Fibroblast of skin of scalp (primary cell): Measurements from ENCODE around the gene APH1B.

Source experiments
- DNase-seq: peaks from one replicate; pipeline ENCODE4 v3.0.0-alpha.2; 2013

APH1B gene

DNA sequence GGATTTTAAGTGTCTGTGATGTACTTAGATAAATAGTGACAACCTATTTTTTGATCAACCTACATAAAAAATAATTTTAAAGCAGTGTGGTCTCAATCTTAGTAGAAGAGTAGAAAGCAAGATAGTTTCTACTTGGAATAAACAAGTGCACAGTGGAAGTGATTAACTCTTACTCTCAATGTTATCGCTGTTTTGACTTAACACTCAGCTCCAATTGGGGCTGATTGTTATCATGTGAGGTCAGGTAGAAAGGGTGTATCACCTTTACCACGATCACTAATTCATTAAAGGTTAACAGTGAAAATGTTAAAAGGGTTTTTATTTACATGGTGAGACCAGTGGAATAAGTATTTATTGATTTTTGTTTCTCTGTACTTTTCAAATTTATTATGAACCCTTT lies 22.4 kb upstream of the APH1B start:
- no peak for DNase-seq

DNA sequence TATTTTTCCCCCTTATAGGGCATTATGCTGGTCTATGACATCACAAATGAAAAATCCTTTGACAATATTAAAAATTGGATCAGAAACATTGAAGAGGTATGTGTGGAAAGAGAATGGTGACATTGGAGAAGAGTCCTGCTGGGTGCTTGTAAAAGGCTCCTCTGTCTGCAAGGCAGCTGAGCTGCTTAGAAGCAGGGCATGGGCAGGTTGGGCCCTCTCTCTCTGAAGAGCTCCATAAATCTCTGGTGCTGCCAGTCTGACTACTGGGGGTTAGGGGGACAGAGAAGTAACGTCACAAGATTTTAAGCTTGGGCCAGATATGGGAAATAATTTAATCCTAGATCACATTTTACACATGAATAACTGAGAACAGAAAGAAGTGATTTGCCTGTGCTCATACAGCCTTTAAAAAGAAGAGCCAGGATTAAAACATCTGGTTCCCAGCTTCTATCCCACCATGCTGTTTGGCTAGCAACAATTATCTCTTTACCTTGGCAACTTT lies 21.9 kb upstream of the APH1B start:
- no peak for DNase-seq

DNA sequence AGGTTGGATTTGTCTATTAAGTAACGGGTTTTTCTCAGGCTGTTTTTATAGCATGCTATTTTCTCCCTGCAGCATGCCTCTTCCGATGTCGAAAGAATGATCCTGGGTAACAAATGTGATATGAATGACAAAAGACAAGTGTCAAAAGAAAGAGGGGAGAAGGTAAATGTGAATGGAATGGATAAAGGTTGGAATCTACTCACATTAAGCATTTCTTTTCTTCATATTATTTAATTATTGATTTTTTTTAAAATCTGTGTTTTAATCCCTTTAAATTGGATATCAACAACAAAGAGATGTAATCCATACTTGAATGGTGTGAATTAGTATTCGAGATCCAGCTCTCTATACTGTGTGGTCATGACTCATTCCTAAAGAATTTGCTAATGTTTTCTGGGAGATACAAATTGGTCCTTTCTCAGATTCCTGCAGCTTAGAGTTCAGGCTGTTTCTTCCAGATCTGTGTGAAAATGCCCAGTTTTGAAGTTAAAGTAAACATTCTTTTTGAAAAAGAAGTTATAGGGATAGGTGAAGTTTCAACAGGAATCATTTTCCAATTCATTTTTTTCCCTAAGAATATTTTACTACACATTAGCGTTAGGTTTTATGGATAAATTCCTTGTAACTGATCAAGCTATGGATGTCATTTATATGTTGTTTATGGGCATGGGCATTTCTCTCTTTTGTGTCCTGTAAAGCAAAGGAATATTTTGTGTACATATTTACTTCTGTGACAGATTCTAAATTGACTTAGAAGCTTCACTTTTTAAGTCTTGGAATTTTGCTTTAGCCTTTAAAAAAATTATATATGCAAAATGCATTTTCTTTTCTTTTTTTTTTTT lies 20.8 kb upstream of the APH1B start:
- peak; percentile 88 for DNase-seq

DNA sequence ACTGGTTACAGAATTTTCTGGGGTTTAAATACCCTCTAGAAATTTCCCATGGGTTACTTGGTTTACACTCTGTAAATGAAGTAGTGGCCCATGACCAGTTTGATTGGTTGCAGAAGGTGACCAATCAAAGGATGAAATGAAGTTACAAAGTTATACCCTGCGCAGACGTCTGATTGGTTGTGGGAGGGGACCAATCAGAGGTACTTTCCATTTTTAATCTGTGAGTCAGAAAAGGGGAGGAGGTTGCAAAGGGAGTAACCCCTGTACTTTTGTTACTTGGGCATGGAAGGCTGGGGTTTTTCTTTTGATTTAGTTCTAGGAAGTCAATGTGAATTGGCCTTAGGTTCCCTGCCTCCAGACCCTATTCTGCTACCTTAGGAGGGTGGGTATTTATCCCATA lies 18.7 kb upstream of the APH1B start:
- no peak for DNase-seq

DNA sequence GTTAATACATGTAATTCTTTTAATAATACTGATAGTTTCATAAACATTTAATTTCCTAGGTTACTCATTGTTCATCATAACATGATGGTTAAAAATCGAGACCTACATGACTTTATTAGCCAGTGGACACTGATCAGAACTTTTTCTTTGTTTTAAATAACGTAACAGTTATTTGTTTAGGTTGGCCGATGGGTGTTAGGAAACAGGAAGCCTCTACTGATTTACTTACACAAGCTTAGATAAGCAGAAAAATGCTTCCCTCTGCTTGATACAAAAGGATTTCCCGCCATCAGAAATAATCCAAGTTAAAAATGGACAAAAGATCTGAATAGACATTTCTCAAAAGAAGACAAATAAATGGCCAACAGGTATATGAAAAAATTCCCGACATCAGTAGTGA lies 16.6 kb upstream of the APH1B start:
- no peak for DNase-seq

DNA sequence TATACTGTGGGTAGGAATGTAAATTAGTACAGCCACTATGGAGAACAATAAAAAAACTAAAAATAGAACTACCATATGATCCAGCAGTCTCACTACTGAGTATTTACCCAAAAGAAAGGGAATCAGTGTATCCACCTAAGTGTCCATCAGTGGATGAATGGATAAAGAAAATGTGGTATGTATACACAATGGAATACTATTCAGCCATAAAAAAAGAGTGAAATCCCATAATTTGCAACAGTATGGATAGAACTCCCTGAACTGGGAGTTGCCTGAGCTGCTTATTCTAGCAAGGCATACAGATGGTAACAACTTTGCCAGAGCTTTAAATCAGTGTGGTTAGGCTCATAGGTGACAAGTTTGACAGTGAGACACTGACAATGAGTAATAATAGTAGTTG lies 16.1 kb upstream of the APH1B start:
- DNase-seq = no peak

DNA sequence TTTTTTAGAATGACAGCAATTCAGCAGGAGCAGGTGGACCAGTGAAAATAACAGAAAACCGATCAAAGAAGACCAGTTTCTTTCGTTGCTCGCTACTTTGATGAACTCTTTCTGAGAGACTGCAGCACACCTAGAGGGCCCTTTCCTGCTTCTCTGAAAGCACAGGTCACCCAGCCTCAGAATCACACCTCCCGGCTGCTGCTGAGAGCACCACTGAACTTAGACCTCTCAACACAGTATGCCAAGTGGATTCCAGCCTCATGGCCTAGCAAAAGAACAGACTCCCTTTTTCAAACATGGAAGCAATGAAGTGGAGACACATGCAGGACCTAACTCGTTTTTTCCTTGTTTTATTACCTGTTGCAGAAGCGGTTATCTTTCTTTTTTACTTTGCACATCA lies 13.9 kb upstream of the APH1B start:
- no peak for DNase-seq

DNA sequence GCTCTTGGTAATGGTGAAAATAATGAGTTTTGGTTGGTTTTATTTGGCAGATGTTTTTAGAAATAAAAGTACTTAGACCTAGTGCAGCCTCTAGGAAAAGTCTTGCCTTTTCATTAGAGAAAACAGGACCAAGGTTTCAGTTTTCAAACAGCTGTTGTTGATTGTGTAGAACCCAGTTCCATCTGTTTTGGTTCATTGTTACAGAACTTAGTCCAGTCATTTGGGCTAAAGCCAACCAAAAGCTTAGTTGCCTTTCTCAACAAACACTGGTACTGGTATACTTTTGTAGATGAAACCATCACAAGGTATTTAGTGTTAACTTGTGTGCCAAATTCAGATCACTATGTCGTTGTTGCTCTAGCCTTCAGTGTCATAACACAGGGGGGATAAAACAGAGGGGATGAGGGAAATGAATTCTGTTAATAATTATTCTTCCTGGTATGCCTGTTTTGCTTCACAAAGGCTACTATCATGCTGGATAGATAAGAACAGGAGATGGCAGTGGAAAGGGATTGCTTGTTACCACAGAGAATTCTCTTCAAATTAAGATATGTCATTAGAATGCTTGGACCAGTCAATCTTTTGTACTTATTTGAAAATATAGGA lies 12.6 kb upstream of the APH1B start:
- DNase-seq = no peak

DNA sequence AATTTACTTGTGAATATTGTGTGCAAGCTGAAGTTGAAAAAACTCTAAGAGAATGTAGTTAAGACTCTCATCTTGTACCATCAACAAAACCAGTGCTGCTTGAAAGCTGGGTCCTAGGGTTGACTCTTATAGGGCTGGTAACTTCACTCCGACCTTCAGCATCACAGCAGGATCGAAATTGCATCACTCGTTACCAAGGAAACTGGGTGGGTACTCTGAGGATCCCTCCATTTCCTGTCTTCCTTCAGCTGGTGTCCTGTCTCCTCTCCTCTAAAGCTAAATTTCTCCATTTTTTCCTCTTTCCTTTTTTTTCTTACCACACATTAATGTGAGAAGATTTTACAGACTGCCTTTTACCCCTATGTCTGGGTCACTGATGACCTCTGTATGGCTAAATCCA lies 3.0 kb upstream of the APH1B start:
- peak; percentile 45 for DNase-seq

DNA sequence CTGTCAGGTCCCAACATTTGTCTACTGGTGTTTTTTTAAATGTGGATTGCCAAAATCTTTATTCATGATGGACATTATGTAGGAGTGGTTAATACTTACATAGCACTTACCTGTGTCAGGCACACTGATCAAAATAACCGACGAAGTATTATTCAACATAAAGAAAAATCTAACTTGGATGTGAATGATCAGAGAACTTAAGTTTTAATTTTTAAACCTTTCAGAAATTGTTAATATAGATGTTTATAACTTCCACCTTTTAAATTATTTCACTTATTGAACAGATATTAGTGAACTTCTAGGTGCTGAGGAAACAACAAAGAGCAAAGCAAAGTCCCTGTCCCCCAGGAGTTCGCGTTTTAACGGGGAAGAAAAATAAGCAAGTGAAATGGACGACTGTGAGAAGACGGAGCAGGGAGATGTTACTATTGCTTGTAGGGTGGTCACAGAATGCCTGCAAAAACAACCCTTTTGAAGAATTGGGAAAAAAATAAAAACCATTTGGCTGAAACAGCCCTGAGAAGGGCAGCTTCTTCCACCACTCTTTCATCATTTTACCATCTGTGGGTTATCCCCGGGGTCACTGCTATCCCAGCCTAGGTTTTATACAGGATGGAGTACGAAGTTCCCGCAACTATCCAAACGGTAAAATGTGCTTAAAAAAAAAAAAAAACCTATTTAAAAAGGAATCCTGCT lies 915 bp upstream of the APH1B start:
- DNase-seq = no peak

DNA sequence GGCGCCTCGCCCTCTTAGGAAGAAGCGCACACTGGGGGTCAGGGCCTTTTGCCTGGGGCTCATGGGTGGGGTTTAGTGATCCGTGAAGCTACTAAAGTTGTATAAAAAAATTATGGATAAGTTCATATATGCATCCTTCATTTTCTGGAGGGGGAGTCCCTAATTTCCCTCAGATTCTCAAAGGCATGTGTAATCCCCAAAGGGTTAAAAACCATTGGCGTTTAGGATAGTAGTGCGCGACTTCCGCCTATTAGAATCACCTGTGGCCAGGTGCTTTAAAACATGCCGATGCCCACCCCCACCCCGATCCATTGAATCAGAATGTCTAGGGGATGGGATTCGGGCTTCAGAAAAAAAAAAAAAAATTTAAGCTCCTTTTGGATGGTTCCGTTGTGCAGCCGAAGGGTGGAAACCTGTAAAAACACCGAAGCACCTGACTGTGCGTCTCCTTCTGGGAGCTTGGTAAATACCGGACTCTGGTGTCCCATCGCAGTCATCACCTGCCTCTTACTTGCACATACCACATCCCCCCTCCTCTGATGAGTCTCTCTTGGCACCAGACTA lies 570 bp downstream of the APH1B start:
- DNase-seq = no peak

DNA sequence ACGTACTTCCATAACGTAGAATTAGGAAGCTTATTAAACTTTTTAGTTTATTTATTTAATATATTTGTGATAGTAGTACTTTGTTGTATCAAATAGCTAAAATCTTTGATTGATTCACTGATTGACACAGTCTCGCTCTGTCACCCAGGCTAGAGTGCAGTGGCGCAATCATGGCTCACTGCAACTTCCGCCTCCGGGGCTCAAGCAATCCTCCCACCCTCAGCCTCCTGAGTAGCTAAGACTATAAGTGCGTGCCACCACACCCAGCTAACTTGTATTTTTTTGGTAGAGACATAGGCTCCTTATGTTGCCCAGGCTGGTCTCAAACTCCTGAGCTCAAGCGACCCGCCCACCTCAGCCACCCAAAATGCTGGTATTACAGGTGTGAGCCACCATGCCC lies 5.7 kb downstream of the APH1B start:
- DNase-seq = no peak

DNA sequence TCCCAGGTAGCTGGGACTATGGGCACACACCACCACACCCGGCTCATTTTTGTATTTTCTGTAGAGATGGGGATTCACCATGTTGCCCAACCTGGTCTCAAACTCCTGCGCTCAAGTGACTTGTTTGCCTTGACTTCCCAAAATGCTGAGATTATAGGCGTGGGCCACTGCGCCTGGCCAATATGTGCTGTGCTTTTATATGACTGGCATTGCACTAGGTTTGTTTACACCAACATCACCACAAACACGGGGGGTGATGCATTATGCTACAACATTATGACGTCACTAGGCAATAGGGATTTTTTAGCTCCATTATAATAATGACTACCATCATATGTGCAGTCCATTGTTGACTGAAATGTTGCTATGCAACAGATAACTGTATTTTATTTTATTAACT lies 6.9 kb downstream of the APH1B start:
- no peak for DNase-seq

DNA sequence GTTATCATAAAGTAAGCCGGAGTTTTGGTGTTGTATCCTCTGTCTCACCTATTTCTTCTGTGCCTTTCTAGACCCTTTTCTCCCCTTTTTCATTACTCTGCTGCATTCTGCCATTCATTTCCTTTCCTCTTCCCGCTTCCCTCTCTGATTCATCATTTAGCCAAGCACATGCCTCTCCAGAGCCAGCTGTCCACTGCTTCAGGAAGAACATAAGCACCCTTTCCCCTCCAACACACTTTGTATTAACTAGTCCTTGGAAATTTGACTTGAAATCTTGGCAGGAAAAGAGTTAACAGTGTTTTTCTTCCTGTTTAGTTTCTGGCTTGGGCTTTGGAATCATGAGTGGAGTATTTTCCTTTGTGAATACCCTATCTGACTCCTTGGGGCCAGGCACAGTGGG lies 9.7 kb downstream of the APH1B start:
- DNase-seq = no peak

DNA sequence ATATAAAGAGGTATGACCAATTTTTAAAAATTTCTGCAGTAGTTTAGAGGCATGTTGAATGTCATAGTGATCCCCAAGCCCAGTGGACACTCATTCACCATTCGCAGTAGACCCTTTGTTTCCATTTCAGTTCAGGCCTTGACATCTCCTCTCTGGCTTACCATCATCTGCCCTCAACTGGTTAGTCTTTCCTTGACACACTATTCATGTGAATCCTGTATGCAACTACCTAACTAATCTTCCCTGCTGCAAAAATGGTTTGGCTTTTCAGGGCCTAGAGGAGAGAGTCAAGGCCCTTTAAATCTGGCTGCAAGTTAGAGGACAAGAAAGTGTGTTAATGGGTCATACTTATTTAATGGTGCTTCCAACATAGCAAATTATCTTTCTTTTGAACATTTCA lies 10.9 kb downstream of the APH1B start:
- DNase-seq = no peak

DNA sequence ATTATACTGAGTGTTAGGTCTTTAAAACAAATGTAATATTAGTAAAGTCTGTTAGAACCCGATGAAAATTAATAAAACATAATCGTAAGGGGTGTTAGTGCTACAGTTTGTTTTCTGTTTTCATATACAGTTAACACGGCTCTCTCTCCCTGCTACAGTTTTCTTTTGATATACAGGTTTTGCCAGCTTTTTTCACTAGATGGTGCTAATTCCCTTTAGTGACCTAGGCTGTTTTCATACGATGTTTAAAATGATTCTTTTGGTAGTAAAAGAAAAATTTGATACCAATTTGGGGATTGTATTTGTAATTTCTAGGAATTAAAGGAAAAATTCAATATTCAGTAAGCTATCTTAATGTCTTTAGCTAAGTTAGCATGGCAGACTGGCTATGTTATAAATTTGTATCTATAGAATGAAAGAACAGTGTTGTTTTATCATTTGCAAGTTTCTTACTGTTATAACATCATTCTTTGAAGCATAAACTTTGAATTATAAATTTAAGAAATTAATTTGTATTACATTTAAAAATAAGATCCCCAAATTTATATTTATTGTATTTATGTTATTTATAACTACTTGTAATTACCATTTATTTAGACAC lies 11.5 kb downstream of the APH1B start:
- DNase-seq = peak; percentile 68

DNA sequence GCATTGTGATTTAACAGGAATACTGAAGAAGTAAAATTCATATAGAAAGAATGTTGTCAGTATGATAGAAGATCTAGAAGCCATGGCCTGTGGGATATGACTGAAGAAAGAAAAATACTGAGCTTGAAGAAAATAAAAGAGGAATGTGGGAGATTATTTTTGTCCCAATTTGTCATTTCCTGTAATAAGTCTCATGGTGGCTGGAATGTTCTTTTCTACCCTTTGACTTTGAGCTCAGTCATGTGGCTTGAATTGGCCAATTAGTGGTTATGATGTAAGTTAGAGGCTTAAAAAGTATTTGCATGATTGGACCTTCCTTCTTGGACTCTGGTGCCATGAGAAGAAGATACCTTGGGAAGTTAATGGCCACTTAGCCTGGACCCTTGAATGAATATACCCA lies 14.1 kb downstream of the APH1B start:
- DNase-seq = peak; percentile 96

DNA sequence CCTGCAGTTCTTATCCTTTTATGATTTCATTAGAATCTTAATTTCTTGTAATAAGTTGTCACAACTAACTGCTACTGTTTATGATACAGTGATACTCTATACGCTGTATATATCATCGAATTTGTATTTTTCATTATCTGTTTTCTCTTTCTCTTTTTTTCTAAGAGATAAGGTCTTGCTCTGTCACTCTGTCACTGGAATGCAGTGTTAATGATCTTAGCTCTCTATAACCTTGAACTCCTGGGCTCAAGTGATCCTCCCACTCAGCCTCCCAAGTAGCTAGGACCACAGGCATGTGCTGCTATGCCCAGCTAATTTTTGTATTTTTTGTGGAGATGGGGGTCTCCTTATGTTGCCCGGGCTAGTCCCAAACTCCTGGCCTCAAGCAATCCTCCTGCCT lies 14.8 kb downstream of the APH1B start:
- no peak for DNase-seq

DNA sequence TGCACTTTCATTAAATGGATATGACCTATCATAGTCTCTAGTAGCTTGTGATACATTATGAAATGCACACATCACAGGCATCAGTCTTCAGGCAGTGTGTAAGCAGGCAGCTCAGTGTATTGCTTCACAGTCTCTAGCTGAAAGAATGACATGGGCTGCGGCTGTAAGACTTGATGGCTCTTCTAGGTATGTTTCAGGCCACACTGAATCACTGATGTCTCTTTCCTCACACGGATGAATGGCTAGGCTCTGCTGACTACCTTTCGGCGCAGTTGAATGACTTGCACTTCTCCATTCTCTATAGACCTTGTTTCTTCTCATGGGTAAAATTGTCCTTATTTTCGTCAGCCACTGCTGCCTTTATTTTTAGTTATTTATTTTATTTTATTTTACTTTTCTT lies 15.4 kb downstream of the APH1B start:
- DNase-seq = peak; percentile 42

DNA sequence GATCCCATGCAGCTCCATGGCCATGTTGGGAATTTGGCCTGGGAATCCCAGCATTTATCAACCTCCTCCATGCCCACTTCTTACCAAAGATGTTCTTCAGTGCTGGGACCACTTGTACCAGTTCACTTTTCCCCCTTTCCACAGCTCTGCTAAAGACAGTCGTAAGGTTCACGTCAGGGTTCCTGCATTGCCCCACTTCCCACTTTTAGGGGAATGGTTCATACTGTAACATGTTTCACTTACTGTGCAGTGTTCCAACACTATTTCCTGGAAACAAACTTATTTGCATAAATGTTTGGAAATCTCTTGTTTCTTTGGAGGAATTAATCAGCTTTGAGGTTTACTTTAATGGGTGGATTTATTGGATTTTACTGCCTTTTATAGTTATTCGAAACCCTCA lies 17.0 kb downstream of the APH1B start:
- no peak for DNase-seq

DNA sequence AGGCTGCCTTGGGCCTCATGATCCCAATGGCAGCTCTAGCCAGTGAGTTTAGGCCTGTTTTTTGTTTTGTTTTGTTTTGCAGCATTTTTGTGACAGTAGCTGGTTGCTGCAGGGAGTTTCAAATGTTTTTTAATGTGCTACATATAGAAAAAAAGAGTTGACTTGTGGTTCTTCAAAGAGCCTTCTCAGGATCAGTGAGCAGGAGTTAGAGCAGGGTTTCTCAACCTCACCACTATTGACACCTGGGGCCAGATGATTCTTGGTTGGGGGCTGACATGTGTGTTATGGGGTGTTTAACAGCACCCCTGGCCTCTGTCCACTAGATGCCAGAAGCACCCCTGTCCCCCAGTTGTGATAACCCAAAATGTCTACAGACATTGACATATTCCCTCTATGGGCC lies 17.9 kb downstream of the APH1B start:
- no peak for DNase-seq

DNA sequence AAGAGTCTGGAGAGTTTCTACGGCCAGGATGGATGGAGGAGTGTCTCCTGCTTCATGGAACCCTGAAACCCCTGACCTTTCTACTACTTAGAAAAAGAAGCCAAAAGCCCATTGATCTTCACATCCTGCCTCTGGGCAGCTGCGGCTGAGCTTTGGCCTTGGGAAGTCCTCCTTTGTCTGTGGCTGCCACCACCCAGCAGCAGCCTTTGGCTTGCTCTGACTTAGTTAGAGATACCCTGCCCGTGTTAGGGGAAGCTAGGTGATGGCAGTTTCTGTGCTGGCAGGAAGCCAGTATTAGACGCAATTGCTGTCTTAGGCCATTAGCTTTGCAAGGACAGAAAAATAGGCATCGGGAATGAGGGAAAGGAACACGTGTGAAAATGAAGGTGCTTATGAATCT lies 18.8 kb downstream of the APH1B start:
- no peak for DNase-seq
